T-cell (primary cell): Measurements from ENCODE around the gene ATP2B1. TPM values are rescaled to one million over a fixed set of nuclear protein-coding genes. Genes with fewer than 3 reads are reported as not detected.

Experiments used
- ATAC-seq, 4 experiments: fragments of 200-7000 bp in 3 of 4; fragments of 150-1000 bp in 1 of 4; cut with Tn5 transposase; replicated peaks in 1 of 4; 1 replicate in 3 of 4; 2 replicates in 1 of 4; pipeline ENCODE4 v1.10.0; 2021; ENCODE audit warnings: moderate library complexity in 3 of 4, mild to moderate bottlenecking in 2 of 4, moderate number of reproducible peaks in 1 of 4
- CTCF ChIA-PET, 2 donors: fragments of 300-600 bp; sonication (Branson Sonifier 250); formaldehyde crosslinking; loops; one replicate each; lab custom pipeline; 2022; ENCODE audit warnings: antibody characterized with exemption in 2 of 2; lab: Charles Lee
- POLR2A ChIA-PET, 2 donors: fragments of 300-600 bp; sonication (Branson Sonifier 250); formaldehyde crosslinking; loops; one replicate each; lab custom pipeline; 2022; ENCODE audit warnings: antibody characterized with exemption in 2 of 2; lab: Charles Lee
- DNase-seq, 35 experiments: peaks; one replicate each; pipeline versions ENCODE4 v3.0.0 to v3.0.0-alpha.2; 2013 to 2023
- H3K27ac ChIP-seq: one replicate; pipeline ENCODE4 v1.5.1; 2013; ENCODE audit warnings: low read length
- H3K27me3 ChIP-seq, 2 experiments: replicated peaks in 1 of 2; 1 replicate in 1 of 2; 2 replicates in 1 of 2; pipeline versions ENCODE4 v1.6.1 to v1.7.0; 2013; ENCODE audit warnings: low read length in 1 of 2, mixed read lengths in 1 of 2; ENCODE audit not compliant: control insufficient read depth in 2 of 2, insufficient read depth in 2 of 2; ENCODE audit errors: extremely low read depth in 1 of 2
- H3K36me3 ChIP-seq, 2 donors: 1 replicate in 1 of 2; 2 replicates in 1 of 2; pipeline versions ENCODE4 v1.6.1 to v1.7.0; 2013; ENCODE audit warnings: low read length in 1 of 2; ENCODE audit not compliant: control insufficient read depth in 2 of 2, insufficient read depth in 1 of 2; ENCODE audit errors: extremely low read depth in 1 of 2
- H3K4me1 ChIP-seq, 2 experiments: 1 replicate in 1 of 2; 2 replicates in 1 of 2; pipeline versions ENCODE4 v1.6.1 to v1.7.0; 2013; ENCODE audit warnings: low read length in 2 of 2, mixed read lengths in 1 of 2; ENCODE audit not compliant: insufficient read depth in 2 of 2, control insufficient read depth in 1 of 2; ENCODE audit errors: extremely low read depth in 1 of 2
- H3K4me3 ChIP-seq, 2 donors: 1 replicate in 1 of 2; 2 replicates in 1 of 2; pipeline versions ENCODE4 v1.5.1 to v1.7.0; 2013; ENCODE audit warnings: mild to moderate bottlenecking in 2 of 2, low read length in 1 of 2, moderate library complexity in 1 of 2; ENCODE audit not compliant: control insufficient read depth in 1 of 2; ENCODE audit errors: extremely low read depth in 1 of 2
- H3K9me3 ChIP-seq: 2 replicates; pipeline ENCODE4 v1.7.0; 2013
- H3K27ac Mint-ChIP-seq, 2 donors: one replicate each; pipeline ENCODE4 v1.8.0; 2020 to 2021; ENCODE audit warnings: mild to moderate bottlenecking in 2 of 2, mixed read lengths in 2 of 2
- H3K27me3 Mint-ChIP-seq, 2 donors: one replicate each; pipeline ENCODE4 v1.8.0; 2021 to 2022; ENCODE audit warnings: mixed read lengths in 2 of 2
- H3K36me3 Mint-ChIP-seq: one replicate; pipeline ENCODE4 v1.8.0; 2021; ENCODE audit warnings: mixed read lengths
- H3K4me1 Mint-ChIP-seq, 3 donors: one replicate each; pipeline ENCODE4 v1.8.0; 2020 to 2022; ENCODE audit warnings: mixed read lengths in 3 of 3, mild to moderate bottlenecking in 1 of 3
- H3K4me3 Mint-ChIP-seq, 3 donors: one replicate each; pipeline ENCODE4 v1.8.0; 2020 to 2022; ENCODE audit warnings: mild to moderate bottlenecking in 3 of 3, mixed read lengths in 3 of 3, moderate library complexity in 3 of 3
- H3K9me3 Mint-ChIP-seq, 3 donors: one replicate each; pipeline ENCODE4 v1.8.0; 2020 to 2022; ENCODE audit warnings: mixed read lengths in 3 of 3
- WGBS: methylation state at CpG from one replicate; pipeline ENCODE4 v1.1.5; 2013; ENCODE audit warnings: missing lambda C conversion rate; ENCODE audit not compliant: insufficient coverage; 5-methylcytosine and 5-hydroxymethylcytosine counted together
- total RNA-seq, 35 experiments: library from RNA in 6 of 35; stranded (reverse) in 6 of 35; fragments of 120-200 nt in 1 of 35; gene quantifications; one replicate each; pipeline versions ENCODE4 v1.2.1 to v1.2.4 and lab custom pipeline; 2013 to 2026

The ATP2B1 gene
- total RNA-seq, 5 donors from 2014 or later (not counting 1 experiment from before 2014, with no cell fraction given) = 38.3 to 104 (median 44.4) TPM

DNA sequence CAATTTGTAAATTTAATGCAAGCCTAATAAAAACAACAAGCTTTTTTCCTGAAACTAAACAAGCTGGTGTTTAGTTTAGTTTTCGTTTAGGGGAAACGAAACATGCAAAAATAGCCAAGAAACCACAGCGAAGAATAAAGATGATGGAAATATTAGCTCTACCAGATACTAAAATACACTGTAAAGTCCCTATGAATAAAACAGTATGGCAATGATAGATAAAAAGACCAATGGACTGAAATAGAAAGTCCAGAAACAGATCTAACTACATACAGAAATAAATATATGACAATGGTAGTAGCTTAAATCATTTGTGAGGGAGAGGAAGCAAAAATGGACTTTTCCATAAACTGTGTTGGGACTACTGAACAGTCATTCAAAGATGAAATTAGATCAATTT lies 26.4 kb downstream of the ATP2B1 start:
- H3K36me3 ChIP-seq = no peaks in the 10 kb centered on the region
- no peak overlapping the region for H3K4me3 Mint-ChIP-seq
- no peak for ATAC-seq
- no peaks in the 10 kb centered on the region for H3K27me3 ChIP-seq
- no peak overlapping the region for H3K4me3 ChIP-seq
- WGBS = no CpG with 5 or more reads among the region's 3 CpGs
- no peak overlapping the region for H3K27ac Mint-ChIP-seq
- H3K9me3 Mint-ChIP-seq = peaks cover 9 to 42% (median 35%) of the 10 kb centered on the region in 3 donors
- H3K27ac ChIP-seq = no peak overlapping the region
- ChIA-PET POLR2A (no interaction called here), CTCF (interaction anchor here in 1 of 2 donors (0.6 kb wide), 1 partner anchor 537 kb away, joined by 3 read pairs; no protein-coding TSS in a partner anchor)
- DNase-seq = no peak
- no peaks in the 10 kb centered on the region for H3K4me1 ChIP-seq
- H3K36me3 Mint-ChIP-seq = peaks cover 52% of the 10 kb centered on the region
- peaks cover 6% of the 10 kb centered on the region for H3K9me3 ChIP-seq
- peaks cover 61 to 76% (median 75%) of the 10 kb centered on the region in 3 donors for H3K4me1 Mint-ChIP-seq
- H3K27me3 Mint-ChIP-seq = no peaks in the 10 kb centered on the region

DNA sequence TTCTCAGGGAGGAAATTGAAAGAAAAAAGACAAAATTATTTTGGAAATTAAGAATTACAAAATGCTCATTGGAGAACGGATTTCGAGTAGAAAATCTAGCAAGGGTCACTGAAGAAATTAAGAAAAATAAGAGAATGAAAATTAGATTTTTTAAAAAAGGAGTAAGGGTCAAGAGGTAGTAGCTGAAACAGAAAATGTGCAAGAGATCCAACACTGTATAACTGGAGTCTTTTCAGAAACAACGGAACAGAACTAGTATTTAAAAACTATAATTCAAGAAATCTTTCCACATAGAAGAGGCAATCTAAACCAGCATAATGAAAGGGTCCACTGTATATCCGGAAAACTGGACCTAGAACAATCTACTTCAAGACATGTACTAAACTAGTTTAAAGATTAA lies 28.2 kb downstream of the ATP2B1 start:
- DNase-seq = no peak
- Histone ChIP-seq H3K27ac (no peak overlapping the region), H3K4me3 (no peak overlapping the region), H3K36me3 (no peaks in the 10 kb centered on the region), H3K27me3 (no peaks in the 10 kb centered on the region), H3K4me1 (peaks cover 0 to 3% of the 10 kb centered on the region in 2 experiments), H3K9me3 (peaks cover 6% of the 10 kb centered on the region)
- H3K9me3 Mint-ChIP-seq = peaks cover 9 to 42% (median 35%) of the 10 kb centered on the region in 3 donors
- ATAC-seq = no peak
- no peaks in the 10 kb centered on the region for H3K27me3 Mint-ChIP-seq
- POLR2A ChIA-PET = no interaction called here
- peak overlapping the region in 1 of 3 donors; percentile 12 for H3K4me3 Mint-ChIP-seq
- H3K4me1 Mint-ChIP-seq = peaks cover 58 to 76% (median 73%) of the 10 kb centered on the region in 3 donors
- CTCF ChIA-PET = no interaction called here
- peak overlapping the region in 1 of 2 donors; percentile 48 for H3K27ac Mint-ChIP-seq
- 100% methylated on average over 2 of the region's 4 CpGs for whole genome bisulfite sequencing
- peaks cover 46% of the 10 kb centered on the region for H3K36me3 Mint-ChIP-seq

DNA sequence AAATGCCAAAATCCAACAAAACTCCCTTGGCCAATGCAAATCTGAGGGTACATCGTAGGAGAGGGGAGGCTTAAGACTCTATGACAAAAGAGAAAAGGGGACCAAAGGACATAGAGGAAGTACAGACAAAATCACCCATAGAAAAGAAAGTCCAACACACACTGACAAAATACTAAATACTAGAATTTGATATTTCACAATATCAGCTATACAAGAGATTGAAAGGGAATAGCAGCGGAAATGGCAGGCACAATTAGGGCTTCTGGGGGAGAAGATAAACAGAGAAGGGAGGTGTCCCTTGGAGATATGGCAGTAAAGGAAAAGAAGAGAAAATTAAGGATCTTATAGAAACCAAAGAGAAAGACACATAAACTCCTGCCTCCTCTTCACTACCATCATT lies 29.0 kb downstream of the ATP2B1 start:
- H3K36me3 Mint-ChIP-seq = peaks cover 39% of the 10 kb centered on the region
- no CpG with 5 or more reads among the region's 2 CpGs for WGBS
- POLR2A ChIA-PET = no interaction called here
- peaks cover 59 to 75% (median 73%) of the 10 kb centered on the region in 3 donors for H3K4me1 Mint-ChIP-seq
- H3K9me3 ChIP-seq = peaks cover 6% of the 10 kb centered on the region
- H3K36me3 ChIP-seq = no peaks in the 10 kb centered on the region
- DNase-seq = no peak
- ATAC-seq = no peak
- CTCF ChIA-PET = interaction anchor here in 1 of 2 donors (0.7 kb wide), 1 partner anchor 286 kb away, joined by 3 read pairs; no protein-coding TSS in a partner anchor
- H3K4me3 Mint-ChIP-seq = peak overlapping the region in 2 of 3 donors; percentile 6 to 17
- H3K27ac ChIP-seq = no peak overlapping the region
- no peak overlapping the region for H3K4me3 ChIP-seq
- H3K4me1 ChIP-seq = peaks cover 0 to 4% of the 10 kb centered on the region in 2 experiments
- H3K9me3 Mint-ChIP-seq = peaks cover 9 to 42% (median 35%) of the 10 kb centered on the region in 3 donors
- no peak overlapping the region for H3K27ac Mint-ChIP-seq
- H3K27me3 Mint-ChIP-seq = no peaks in the 10 kb centered on the region
- no peaks in the 10 kb centered on the region for H3K27me3 ChIP-seq

DNA sequence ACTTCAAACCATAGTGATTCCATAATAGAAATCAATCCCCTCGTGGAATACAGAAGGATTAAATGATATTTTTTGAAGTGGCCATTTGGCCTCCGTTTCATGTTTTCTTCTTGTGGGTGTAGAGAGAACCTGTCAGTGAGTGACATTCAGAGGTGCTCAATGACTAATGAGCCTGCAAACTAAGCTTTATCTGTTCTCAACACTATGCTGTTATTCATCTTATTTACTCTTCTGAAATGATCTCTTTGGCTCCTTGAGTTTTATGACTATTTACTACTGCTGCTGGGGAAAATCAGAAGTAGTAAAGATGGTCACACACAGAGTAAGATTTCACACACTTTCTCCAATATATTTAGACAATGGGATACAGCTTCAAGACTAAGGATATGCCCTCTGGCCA lies 30.4 kb downstream of the ATP2B1 start:
- Mint-ChIP-seq H3K4me1 (peaks cover 65 to 77% (median 74%) of the 10 kb centered on the region in 3 donors), H3K27ac (peak overlapping the region; percentile 2 to 23), H3K9me3 (peaks cover 9 to 35% (median 32%) of the 10 kb centered on the region in 3 donors), H3K36me3 (peaks cover 30% of the 10 kb centered on the region), H3K4me3 (no peak overlapping the region), H3K27me3 (no peaks in the 10 kb centered on the region)
- no peak overlapping the region for H3K27ac ChIP-seq
- peaks cover 0 to 18% of the 10 kb centered on the region in 2 experiments for H3K4me1 ChIP-seq
- H3K9me3 ChIP-seq = peaks cover 6% of the 10 kb centered on the region
- H3K36me3 ChIP-seq = no peaks in the 10 kb centered on the region
- no CpG with 5 or more reads among the region's 2 CpGs for WGBS
- CTCF ChIA-PET = interaction anchor here in 1 of 2 donors (0.6 to 1.1 kb wide), 2 partner anchors 10 to 710 kb away, joined by 3 read pairs; no protein-coding TSS in a partner anchor
- no peaks in the 10 kb centered on the region for H3K27me3 ChIP-seq
- no peak for DNase-seq
- no peak for ATAC-seq
- H3K4me3 ChIP-seq = no peak overlapping the region
- POLR2A ChIA-PET = interaction anchor here in 1 of 2 donors (0.9 to 1.0 kb wide), 4 partner anchors 10 to 19 kb away, joined by 3 to 7 read pairs (median 4); no protein-coding TSS in a partner anchor

DNA sequence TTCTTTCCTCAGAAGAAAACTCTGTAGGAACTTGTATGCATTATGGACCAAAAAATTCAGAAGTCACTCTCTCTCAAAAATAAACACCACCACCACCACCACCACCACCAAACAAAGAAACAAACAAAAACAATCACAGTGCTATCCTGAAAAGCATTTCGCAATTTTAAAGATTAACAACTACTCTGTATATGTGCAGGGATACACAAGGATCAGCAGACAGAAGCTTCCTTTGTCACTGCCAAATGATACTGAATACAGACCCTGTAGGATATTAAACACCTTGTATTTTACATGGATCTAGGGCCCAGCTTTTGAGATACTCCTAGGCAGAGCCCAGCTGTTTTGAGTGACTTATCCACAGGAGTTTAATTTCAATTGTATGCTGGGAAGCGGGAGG lies 31.7 kb downstream of the ATP2B1 start:
- Histone ChIP-seq H3K27ac (no peak overlapping the region), H3K36me3 (no peaks in the 10 kb centered on the region), H3K9me3 (no peaks in the 10 kb centered on the region), H3K4me3 (no peak overlapping the region), H3K4me1 (peaks cover 4 to 24% of the 10 kb centered on the region in 2 experiments), H3K27me3 (no peaks in the 10 kb centered on the region)
- ChIA-PET POLR2A (interaction anchor here in 1 of 2 donors (0.7 kb wide), 1 partner anchor 14 kb away, joined by 3 read pairs; no protein-coding TSS in a partner anchor), CTCF (interaction anchor here (0.6 to 1.3 kb wide), 4 partner anchors 11 to 426 kb away, joined by 3 to 4 read pairs (median 3); no protein-coding TSS in a partner anchor)
- H3K4me1 Mint-ChIP-seq = peaks cover 78 to 84% (median 82%) of the 10 kb centered on the region in 3 donors
- WGBS = no CpG with 5 or more reads among the region's 2 CpGs
- DNase-seq = no peak
- H3K9me3 Mint-ChIP-seq = peaks cover 4 to 22% (median 21%) of the 10 kb centered on the region in 3 donors
- H3K4me3 Mint-ChIP-seq = no peak overlapping the region
- no peaks in the 10 kb centered on the region for H3K27me3 Mint-ChIP-seq
- peaks cover 19% of the 10 kb centered on the region for H3K36me3 Mint-ChIP-seq
- no peak for ATAC-seq
- H3K27ac Mint-ChIP-seq = no peak overlapping the region

DNA sequence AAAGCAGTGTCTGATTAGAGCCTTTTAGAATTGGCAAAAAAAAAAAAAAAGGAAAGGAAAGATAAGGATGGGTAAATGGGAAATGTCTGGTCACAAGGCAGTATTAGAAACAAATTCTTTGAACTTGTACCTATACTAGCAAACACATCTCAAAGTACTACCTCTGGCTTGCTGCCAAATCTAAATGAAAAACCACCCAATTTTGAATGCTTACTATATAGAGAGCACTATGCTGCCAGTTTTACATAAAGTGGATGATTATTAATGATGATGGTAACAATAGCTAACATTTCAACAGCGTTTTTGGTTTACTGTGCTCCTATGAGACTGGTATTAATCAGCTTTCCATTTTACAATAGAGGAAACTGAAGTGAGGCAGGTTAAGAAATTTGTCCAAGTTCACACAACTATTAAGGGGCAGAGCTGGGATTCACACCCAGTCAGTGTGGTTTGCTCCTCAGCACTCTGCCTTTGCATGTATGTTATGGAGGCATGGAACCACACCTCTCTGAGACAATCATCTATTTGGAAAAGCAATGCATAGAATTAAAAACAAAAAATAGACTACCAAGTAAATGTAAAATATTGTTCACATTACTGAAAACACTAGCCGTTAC lies 34.2 kb downstream of the ATP2B1 start:
- no CpG with 5 or more reads among the region's 2 CpGs for WGBS

More for the DNA sequence above, 34.2 kb downstream of the ATP2B1 start:
- H3K27ac ChIP-seq = no peak overlapping the region
- Mint-ChIP-seq H3K4me3 (no peak overlapping the region), H3K27ac (peak overlapping the region in 1 of 2 donors; percentile 2), H3K36me3 (peaks cover 9% of the 10 kb centered on the region), H3K4me1 (peaks cover 80 to 85% (median 85%) of the 10 kb centered on the region in 3 donors), H3K9me3 (peaks cover 0 to 1% (median under 1%) of the 10 kb centered on the region in 3 donors), H3K27me3 (no peaks in the 10 kb centered on the region)
- no peaks in the 10 kb centered on the region for H3K9me3 ChIP-seq
- H3K27me3 ChIP-seq = no peaks in the 10 kb centered on the region
- no peaks in the 10 kb centered on the region for H3K36me3 ChIP-seq
- H3K4me1 ChIP-seq = peaks cover 5 to 24% of the 10 kb centered on the region in 2 experiments
- DNase-seq (peak in 1 of 35 experiments; percentile 25), ATAC-seq (peak in 1 of 4 experiments; percentile 25)
- H3K4me3 ChIP-seq = no peak overlapping the region
- POLR2A ChIA-PET = interaction anchor here in 1 of 2 donors (0.7 to 1.1 kb wide), 2 partner anchors 32 to 35 kb away, joined by 3 to 5 read pairs; no protein-coding TSS in a partner anchor
- CTCF ChIA-PET = no interaction called here
